ENCODE data around the gene DNAJB11.

DNA sequence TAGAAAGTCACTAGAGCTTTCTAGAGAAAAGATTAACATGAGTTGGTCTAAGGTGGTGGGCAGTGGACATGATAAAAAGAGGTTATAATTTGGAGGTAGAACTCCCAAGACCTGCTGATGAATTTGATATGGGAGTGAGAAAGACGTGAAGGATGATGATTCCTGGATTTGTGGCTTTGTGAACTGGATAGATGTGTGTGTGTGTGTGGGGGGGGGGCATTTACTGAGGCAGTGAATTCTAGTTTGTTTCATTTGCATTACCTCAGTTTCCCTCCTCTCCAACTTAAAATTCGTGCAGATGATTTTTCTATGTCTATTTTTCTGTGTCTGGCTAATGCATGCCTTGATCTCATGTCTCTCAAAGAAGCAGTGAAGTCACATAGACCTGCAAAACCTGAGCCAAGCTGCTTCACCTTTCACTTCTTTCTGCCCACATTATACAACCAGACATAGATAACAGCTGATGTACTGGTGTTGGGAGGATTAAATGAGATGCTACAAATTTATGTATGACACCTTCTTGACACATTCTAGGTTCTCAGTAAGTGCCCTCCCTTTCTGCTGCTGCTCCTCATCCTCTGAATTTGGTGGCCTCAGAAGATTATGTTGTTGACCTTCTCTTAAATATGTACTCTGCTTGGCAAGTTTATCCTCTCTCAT lies 52.3 kb downstream of the DNAJB11 start:
- no peak for TF ChIP-seq CTCF (IDR thresholded peaks at IDR 0.05)
- TF ChIP-seq POLR2AphosphoS5 (IDR thresholded peaks at IDR 0.05; ENCODE audit: insufficient read depth in 1 of 2, low read depth in 1 of 2), result no peak

Measured in vagina (tissue), 2 donors.